Neural cell (in vitro differentiated cells): Measurements from ENCODE around the gene PRDM1.

Experiments
- CTCF ChIP-seq: fragments of 450-650 bp; IDR thresholded peaks from 2 replicates; pipeline ENCODE4 v1.5.1; 2014; ENCODE audit warnings: antibody characterized with exemption, mild to moderate bottlenecking, moderate library complexity; ENCODE audit not compliant: poor library complexity, severe bottlenecking
- EP300 ChIP-seq: fragments of 450-650 bp; conservative IDR thresholded peaks from 2 replicates; pipeline ENCODE4 v1.6.1; 2014; ENCODE audit warnings: antibody characterized with exemption, mild to moderate bottlenecking, moderate library complexity; ENCODE audit not compliant: poor library complexity, severe bottlenecking
- EZH2 ChIP-seq: fragments of 200-600, 300-800 bp; shearing (Covaris generic), sonication (generic); IDR thresholded peaks from 2 replicates; pipeline ENCODE4 v1.6.1; 2014; ENCODE audit warnings: antibody characterized with exemption, low read length, borderline replicate concordance, mild to moderate bottlenecking; ENCODE audit not compliant: insufficient read depth, poor library complexity, severe bottlenecking
- MXI1 ChIP-seq: fragments of 450-650 bp; conservative IDR thresholded peaks from 2 replicates; pipeline ENCODE4 v1.6.1; 2014; ENCODE audit warnings: antibody characterized with exemption, mild to moderate bottlenecking; ENCODE audit not compliant: poor library complexity, severe bottlenecking
- POLR2AphosphoS5 ChIP-seq: IDR thresholded peaks from 2 replicates; pipeline ENCODE4 v1.6.1; 2012
- RAD21 ChIP-seq: fragments of 450-650 bp; conservative IDR thresholded peaks from 2 replicates; pipeline ENCODE4 v1.6.1; 2014; ENCODE audit warnings: antibody characterized with exemption, mild to moderate bottlenecking, moderate library complexity
- REST ChIP-seq: IDR thresholded peaks from 2 replicates; pipeline ENCODE4 v1.6.1; 2012; ENCODE audit warnings: borderline replicate concordance
- SMC3 ChIP-seq: fragments of 450-650 bp; conservative IDR thresholded peaks from 2 replicates; pipeline ENCODE4 v1.6.1; 2014; ENCODE audit warnings: antibody characterized with exemption, mild to moderate bottlenecking, moderate library complexity; ENCODE audit not compliant: poor library complexity
- TAF1 ChIP-seq: IDR thresholded peaks from 2 replicates; pipeline ENCODE4 v1.6.1; 2012; ENCODE audit warnings: low read depth

- TF ChIP-seq MXI1 (no peak), CTCF (no peak), TAF1 (no peak), EZH2 (no peak), EP300 (no peak), POLR2AphosphoS5 (no peak), SMC3 (no peak), RAD21 (no peak), REST (no peak)
These were observed 41.1 kb upstream of the PRDM1 start for GRCh38 chr6:106045077-106045476.
